NCI-H510A (cell line): ENCODE results near the gene CENPP.

Experiments
- DNase-seq: peaks from one replicate; lab custom pipeline; 2025; lab: John Stamatoyannopoulos, UW

The CENPP gene

GRCh38 chr9:92480986-92481633, 155.4 kb downstream of the CENPP start:
- no peak for DNase-seq

DNA sequence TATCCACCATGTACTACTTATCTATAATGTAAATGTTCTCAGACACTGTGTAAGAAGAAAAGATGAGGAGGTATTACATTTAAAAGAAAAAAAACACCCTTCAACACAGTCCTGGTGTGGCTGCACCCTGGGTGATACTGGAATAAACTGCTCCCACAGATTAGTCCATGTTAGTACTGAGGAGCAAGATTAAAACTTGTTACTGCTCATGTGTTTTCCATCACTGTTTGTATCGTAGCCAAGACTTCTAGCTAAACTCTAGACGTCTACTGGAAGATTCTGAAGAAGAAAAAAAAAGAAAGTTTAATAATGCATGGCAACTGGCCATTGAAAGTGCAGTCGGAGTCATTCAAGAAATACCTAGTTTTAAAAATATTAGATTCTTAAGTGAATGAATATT, 156.6 kb downstream of the CENPP start, which contains the start of gene ASPN:
Gene ASPN, minus strand, starts transcription at position 178 of the 400 bp plus-strand sequence.
- DNase-seq: no peak

DNA sequence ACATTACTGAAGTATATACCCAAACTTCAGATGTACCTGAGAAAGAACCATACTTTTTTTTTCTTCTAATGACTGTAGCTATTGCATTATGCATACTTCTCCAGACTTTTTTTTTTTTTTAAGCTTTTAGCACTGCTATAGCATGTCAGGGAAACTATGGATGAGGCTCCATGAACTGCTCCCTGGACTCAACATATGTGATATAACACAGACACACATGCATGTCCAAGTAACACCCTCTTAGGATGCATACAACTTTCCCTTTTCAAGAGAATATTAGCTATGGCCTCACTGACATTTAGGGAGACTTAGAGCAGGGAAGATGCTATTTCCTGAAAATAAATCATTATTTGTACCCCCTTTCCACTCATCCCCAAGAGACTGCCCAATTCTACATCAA, 157.1 kb downstream of the CENPP start:
- no peak for DNase-seq

DNA sequence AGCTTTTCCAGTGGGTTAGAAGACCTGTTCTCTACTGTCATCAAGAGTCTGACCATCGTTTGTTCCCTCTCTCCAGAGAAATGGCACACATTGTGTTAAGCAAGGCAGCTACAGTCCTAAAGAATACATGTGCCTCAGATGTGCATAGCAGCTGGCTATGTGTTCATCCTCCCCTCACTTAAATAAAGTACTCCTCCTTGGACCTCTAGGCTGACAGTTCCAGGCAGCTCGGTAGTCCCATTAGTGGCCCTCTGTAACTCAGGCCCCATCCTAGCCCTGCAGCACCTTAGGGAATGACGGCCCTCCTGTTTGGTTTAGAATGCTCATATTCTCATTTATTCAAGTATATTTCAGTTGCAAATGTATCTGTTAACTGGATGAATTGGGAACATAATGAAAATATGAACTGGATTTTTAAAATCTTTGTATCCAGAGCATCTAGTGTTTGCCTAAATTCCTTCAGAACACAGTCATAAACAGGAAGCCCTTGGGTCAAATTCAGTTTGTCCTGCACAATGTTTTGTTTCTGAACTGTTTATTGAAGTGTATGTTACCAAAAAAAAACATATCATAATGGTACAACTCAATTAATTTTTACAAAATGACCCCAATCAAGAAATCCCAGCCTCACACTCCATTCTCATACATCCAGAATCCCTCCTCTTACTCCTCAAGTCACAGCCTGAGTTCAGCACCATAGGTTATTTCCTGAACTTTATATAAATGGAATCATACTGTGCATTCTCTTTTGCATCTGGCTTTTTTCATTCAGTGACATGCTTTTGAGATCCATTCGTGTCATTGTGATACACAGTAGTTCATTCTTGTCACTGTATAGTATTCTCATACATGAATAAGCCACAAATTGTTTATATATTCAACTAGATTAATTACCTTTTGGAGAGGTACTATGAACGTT, 158.1 kb downstream of the CENPP start:
- DNase-seq: no peak

DNA sequence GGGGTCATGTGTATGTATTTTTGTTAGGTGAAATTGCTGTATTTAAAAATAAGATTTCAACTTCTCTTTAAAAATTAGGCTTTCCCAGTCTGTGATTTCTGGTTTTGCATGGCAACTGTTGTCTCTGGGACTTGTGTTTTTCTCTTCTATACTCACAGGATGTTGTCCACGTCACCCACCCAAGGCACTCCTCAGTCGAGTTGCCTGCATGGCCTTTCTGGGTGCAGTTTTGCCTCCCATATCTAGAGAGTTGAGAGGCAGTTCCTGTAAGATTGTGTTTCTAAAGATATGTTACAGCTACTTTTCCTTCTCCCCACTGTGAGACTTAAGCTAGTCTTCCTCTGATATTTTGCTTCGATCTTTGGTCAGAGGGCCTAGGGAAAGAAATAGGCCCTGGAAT, 158.8 kb downstream of the CENPP start:
- no peak for DNase-seq

DNA sequence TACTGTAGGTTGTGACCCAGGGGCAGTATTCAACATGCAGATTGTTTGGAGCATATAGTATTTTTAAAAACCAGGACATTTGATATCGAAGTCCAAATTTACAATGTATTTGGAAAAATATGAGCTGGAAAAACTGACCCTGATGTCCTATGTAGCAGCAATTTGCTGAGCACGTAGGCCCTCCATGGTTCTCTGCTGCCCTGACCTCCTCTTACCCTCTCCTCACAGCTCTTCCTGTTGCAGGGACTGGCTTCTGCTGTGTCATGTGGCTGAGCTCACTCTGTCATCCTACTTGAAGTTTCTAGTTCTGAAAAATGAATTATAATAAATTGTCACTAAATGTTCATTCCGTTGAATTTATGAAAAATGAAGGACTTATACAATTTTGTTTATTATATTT, 160.6 kb downstream of the CENPP start:
- DNase-seq: no peak

DNA sequence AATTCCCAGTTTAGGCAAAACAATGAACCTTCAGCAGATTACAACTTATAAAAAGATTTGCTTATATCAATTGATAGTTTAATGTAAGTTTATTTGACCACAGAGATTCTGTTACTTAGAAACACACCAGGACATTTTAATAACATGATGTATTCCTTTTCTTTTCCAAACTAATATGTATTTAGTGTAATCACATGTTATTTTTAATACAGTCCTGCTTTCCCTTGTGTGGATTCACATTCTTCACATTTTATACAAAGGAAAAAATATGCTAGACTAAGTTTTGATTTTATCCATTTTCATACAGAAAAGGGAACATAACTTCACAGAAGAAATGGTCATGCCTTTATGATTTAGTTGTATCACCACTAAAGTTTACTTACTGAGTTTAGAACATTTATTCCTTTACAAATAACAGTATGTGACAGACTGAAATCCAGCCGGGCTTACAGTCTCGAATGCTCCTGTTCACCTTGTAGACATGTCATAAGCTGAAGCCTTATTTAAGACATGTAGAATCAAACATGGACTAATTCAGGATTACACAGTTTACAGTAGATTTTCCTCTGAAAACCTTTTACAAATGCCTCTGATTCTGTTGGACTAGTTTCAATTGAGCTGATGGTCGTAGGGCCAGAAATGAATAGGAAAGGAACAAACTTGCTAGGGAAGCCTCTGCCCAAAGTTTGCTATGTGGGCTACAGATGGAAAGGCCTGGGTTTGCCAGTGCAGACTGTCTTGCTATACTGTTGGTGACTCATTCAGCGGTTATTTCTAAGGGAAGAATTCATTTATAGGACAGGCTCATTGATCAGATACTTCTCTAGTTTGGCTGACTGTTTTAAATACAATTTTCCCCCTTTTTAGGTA, 163.2 kb downstream of the CENPP start:
- DNase-seq: no peak

GRCh38 chr9:92492781-92493401, 167.1 kb downstream of the CENPP start:
- no peak for DNase-seq

DNA sequence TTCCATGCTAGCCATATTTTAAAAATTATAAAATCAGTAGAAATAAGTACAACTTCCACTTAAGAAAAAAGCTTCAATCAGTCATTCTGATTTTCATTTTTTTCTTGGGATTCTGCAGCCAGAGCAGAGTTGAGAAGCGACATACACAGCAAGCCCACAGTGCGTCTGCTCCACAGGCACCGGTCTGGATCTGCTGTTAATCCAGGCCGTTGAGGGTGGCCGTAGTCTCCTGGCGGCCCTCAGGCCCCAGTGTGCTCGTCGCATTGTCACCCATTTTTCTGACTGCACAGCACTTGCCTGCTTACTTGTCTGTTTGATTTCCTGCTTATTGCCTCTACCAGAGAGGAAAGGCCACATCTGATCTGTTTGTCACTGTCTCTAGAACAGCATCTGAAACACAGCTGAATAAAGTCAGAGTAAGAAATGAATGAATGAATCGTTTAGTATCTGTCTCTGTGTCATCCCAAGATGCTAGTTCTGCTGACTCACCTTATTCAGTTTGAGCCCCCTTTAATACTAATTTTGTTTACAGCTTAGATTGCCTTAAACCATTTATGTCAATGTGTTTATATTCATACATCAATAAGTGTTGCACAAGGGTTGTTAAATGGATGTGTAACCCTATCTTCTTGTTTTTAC, 168.1 kb downstream of the CENPP start:
- DNase-seq: no peak

- DNase-seq: no peak
Measured at GRCh38 chr9:92494856-92495255, 169.1 kb downstream of the CENPP start.

DNA sequence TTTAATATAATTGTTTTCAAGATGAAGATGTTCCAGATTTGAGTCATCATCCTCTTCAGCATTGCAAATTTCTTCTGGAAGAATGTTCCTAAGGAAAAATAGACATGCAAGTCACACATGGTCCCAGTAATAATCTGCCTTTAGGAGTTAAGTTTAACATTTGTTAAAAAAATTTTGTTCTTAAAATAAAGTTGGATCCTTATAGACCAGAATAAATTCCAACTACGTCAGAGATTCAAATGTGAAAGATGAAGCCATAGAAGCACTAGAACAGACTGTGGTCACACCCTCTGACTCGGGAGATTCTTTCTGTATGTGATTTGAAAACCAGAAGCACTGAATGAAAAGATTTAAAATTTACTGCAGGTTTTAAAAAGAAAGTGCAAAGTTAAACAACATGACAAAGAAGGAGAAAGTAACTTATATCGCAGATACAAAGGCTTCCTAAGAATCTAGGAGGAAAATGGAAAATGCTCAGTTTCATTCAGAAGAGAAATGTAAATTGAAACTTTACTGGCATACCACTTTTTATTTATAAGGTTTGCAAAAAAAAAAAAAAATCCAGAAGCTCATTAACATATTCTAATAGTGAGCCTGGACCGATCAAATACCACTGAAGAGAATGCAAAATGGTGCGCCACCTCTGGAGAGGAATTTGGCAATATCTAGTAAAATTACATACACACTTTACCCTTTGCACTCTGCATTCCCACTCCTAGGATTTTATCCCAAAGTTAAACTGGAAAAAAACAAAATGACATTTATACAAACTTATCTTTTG, 170.8 kb downstream of the CENPP start:
- no peak for DNase-seq

GRCh38 chr9:92499701-92500100, 173.9 kb downstream of the CENPP start:
- DNase-seq: no peak

GRCh38 chr9:92500725-92501124, 175.0 kb downstream of the CENPP start:
- no peak for DNase-seq

DNA sequence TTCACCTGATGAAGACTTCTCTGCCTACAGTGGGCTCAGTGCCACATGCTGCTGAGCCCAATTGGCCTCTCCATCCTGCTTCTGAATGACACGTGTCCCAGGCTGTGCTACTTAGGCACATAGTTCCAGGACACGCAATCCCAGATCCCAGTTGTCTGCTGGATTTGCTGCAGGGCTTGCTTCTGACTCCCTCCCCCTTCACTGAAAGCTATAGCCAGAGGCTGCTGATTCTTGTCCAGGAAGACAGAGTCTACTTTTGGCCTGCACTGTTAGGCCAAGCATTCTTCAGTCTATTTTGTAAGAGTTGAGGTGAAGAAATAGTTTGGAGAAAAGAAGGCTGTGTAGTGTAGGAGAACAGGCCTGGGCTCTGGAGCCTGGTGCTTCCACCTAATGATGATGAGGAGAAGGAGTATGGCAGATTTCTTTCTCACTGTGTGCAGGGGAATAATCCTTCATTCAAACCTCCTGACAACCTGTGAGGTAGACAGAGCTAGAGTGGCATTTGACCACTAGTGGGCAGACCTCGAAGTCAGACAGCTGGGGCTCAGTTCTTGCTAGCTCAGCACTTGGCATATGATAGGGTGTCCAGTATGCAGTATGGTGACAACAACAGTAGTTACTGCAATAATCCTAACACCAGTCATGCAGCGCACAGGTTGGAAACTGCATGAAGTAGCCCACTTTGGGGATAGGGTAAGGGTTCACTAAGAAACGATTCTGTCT, 176.1 kb downstream of the CENPP start:
- DNase-seq: no peak

DNA sequence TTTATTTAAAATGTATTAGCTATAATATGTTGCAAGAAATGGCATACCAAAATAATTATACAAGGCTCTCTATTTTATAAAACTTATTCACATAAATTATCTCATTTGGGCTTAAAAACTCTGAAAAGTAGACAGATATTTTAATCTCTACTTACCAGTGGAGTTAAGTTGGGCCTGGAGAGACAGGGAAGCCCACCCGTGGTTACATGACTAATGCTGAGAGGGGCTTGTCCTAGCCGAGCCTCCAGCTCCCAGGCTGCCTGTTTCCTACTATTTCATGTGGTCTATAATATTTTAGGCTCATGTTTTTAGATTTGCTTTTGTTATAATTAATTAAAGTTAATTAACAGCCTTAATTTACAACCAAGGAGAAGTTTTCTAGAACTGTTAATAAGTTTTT, 177.4 kb downstream of the CENPP start:
- DNase-seq: no peak

- DNase-seq: no peak
Measured at GRCh38 chr9:92504881-92505280, 179.1 kb downstream of the CENPP start.

- no peak for DNase-seq
Measured at GRCh38 chr9:92506184-92506857, 180.6 kb downstream of the CENPP start.

GRCh38 chr9:92507005-92507404, 181.3 kb downstream of the CENPP start:
- no peak for DNase-seq

GRCh38 chr9:92507496-92507895, 181.7 kb downstream of the CENPP start:
- DNase-seq: no peak
